ENCODE results near the gene PRXL2A.

Gene PRXL2A

GRCh38 chr10:80421707-80422536 lies 13.6 kb downstream of the PRXL2A start:
- TF ChIP-seq CTCF (IDR thresholded peaks at IDR 0.05; ENCODE audit: control extremely low read depth, extremely low read depth, low read depth, missing control alignments), result no peak
- ChIA-PET POLR2A (interaction anchor here (0.7 to 1.1 kb wide), 2 partner anchors 14 to 33 kb away, joined by 3 to 8 read pairs; partner anchors contain the start of gene PRXL2A), CTCF (interaction anchor here (1.0 to 7.9 kb wide), 13 partner anchors 9 to 242 kb away, joined by 3 to 62 read pairs (median 4); partner anchors contain the start of gene PRXL2A)
- peak; percentile 55 for DNase-seq (ENCODE audit: extremely low spot score)

- POLR2A ChIA-PET, result no interaction called here
- CTCF ChIA-PET, result interaction anchor here (1.0 to 1.9 kb wide), 6 partner anchors 18 to 165 kb away, joined by 3 to 15 read pairs (median 4); no protein-coding TSS in a partner anchor
- DNase-seq (ENCODE audit: extremely low spot score), result no peak
- TF ChIP-seq CTCF (IDR thresholded peaks at IDR 0.05; ENCODE audit: control extremely low read depth, extremely low read depth, low read depth, missing control alignments), result no peak
Observed at GRCh38 chr10:80425901-80426300, 17.6 kb downstream of the PRXL2A start.

- TF ChIP-seq CTCF (IDR thresholded peaks at IDR 0.05; ENCODE audit: control extremely low read depth, extremely low read depth, low read depth, missing control alignments), result no peak
- CTCF ChIA-PET, result interaction anchor here (1.6 kb wide), 1 partner anchor 18 kb away, joined by 4 read pairs; no protein-coding TSS in a partner anchor
- POLR2A ChIA-PET, result interaction anchor here (0.6 kb wide), 1 partner anchor 31 kb away, joined by 3 read pairs; no protein-coding TSS in a partner anchor
- DNase-seq (ENCODE audit: extremely low spot score), result no peak
Observed at GRCh38 chr10:80427541-80427940, 19.2 kb downstream of the PRXL2A start.

GRCh38 chr10:80429521-80429973 lies 21.2 kb downstream of the PRXL2A start:
- ChIA-PET CTCF (interaction anchor here (0.9 to 50.4 kb wide), 4 partner anchors 8 to 170 kb away, joined by 3 to 1060 read pairs (median 28); no protein-coding TSS in a partner anchor), POLR2A (no interaction called here)
- no peak for DNase-seq (ENCODE audit: extremely low spot score)
- TF ChIP-seq CTCF (IDR thresholded peaks at IDR 0.05; ENCODE audit: control extremely low read depth, extremely low read depth, low read depth, missing control alignments), result no peak

GRCh38 chr10:80433134-80433533 lies 24.8 kb downstream of the PRXL2A start:
- POLR2A ChIA-PET, result no interaction called here
- no peak for TF ChIP-seq CTCF (IDR thresholded peaks at IDR 0.05; ENCODE audit: control extremely low read depth, extremely low read depth, low read depth, missing control alignments)
- CTCF ChIA-PET, result interaction anchor here (1.5 to 50.4 kb wide), 3 partner anchors 11 to 75 kb away, joined by 4 to 1060 read pairs (median 52); no protein-coding TSS in a partner anchor
- no peak for DNase-seq (ENCODE audit: extremely low spot score)

GRCh38 chr10:80436446-80437098 lies 28.2 kb downstream of the PRXL2A start:
- no peak for DNase-seq (ENCODE audit: extremely low spot score)
- ChIA-PET POLR2A (no interaction called here), CTCF (interaction anchor here (1.4 to 50.4 kb wide), 3 partner anchors 7 to 72 kb away, joined by 4 to 1060 read pairs (median 52); no protein-coding TSS in a partner anchor)
- TF ChIP-seq CTCF (IDR thresholded peaks at IDR 0.05; ENCODE audit: control extremely low read depth, extremely low read depth, low read depth, missing control alignments), result no peak

Data from GM10248 (cell line).